Measurements from ENCODE around the gene PLA2G4B.

The PLA2G4B gene

DNA sequence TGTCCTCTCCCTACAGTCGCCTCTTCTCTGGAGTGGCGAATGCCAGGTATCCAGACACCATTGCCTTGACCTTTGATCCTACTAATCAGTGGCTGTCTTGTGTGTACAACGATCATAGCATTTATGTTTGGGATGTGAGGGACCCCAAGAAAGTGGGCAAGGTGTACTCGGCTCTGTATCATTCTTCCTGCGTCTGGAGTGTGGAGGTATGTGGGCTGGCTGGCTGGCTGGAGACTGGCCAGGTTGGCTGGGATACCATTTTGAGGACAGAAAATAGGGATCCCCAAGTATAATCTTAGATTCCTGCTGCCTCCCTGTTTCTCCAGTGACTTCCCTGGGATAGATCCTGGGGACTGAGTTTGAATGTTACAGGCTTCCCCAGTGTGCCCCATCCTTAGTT is 24.1 kb upstream of the PLA2G4B start:
- Histone ChIP-seq H3K9ac (no peak overlapping the region), H3K79me2 (ENCODE audit: insufficient read depth, low read depth) (no peaks in the 10 kb centered on the region), H3K4me2 (no peak overlapping the region), H2AFZ (ENCODE audit: low read depth) (no peak overlapping the region), H3K36me3 (ENCODE audit: insufficient read depth) (no peaks in the 10 kb centered on the region), H3K27me3 (ENCODE audit: insufficient read depth, low read depth) (no peaks in the 10 kb centered on the region), H3K4me1 (ENCODE audit: low read depth, poor library complexity, severe bottlenecking) (peaks cover 11% of the 10 kb centered on the region), H3K4me3 (IDR thresholded peaks at IDR 0.05; ENCODE audit: insufficient read depth, low read depth, low read length) (no peak overlapping the region), H3K27ac (no peak overlapping the region), H4K20me1 (ENCODE audit: insufficient read depth) (no peaks in the 10 kb centered on the region)
- TF ChIP-seq, protein P1, sequence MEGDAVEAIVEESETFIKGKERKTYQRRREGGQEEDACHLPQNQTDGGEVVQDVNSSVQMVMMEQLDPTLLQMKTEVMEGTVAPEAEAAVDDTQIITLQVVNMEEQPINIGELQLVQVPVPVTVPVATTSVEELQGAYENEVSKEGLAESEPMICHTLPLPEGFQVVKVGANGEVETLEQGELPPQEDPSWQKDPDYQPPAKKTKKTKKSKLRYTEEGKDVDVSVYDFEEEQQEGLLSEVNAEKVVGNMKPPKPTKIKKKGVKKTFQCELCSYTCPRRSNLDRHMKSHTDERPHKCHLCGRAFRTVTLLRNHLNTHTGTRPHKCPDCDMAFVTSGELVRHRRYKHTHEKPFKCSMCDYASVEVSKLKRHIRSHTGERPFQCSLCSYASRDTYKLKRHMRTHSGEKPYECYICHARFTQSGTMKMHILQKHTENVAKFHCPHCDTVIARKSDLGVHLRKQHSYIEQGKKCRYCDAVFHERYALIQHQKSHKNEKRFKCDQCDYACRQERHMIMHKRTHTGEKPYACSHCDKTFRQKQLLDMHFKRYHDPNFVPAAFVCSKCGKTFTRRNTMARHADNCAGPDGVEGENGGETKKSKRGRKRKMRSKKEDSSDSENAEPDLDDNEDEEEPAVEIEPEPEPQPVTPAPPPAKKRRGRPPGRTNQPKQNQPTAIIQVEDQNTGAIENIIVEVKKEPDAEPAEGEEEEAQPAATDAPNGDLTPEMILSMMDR (conservative IDR thresholded peaks at IDR 0.05; ENCODE audit: low read depth, low read length) = no peak

GRCh38 chr15:41816788-41817187 is 21.9 kb upstream of the PLA2G4B start:
- Histone ChIP-seq H3K4me1 (ENCODE audit: low read depth, poor library complexity, severe bottlenecking) (no peaks in the 10 kb centered on the region), H2AFZ (ENCODE audit: low read depth) (no peak overlapping the region), H3K27me3 (ENCODE audit: insufficient read depth, low read depth) (no peaks in the 10 kb centered on the region), H3K79me2 (ENCODE audit: insufficient read depth, low read depth) (no peaks in the 10 kb centered on the region), H3K36me3 (ENCODE audit: insufficient read depth) (no peaks in the 10 kb centered on the region), H4K20me1 (ENCODE audit: insufficient read depth) (no peaks in the 10 kb centered on the region), H3K4me2 (no peak overlapping the region), H3K4me3 (IDR thresholded peaks at IDR 0.05; ENCODE audit: insufficient read depth, low read depth, low read length) (no peak overlapping the region), H3K27ac (no peak overlapping the region), H3K9ac (no peak overlapping the region)
- TF ChIP-seq, protein P1 (conservative IDR thresholded peaks at IDR 0.05; ENCODE audit: low read depth, low read length) = no peak

- Histone ChIP-seq H3K36me3 (ENCODE audit: insufficient read depth) (no peaks in the 10 kb centered on the region), H3K27ac (no peak overlapping the region), H3K4me3 (IDR thresholded peaks at IDR 0.05; ENCODE audit: insufficient read depth, low read depth, low read length) (no peak overlapping the region), H3K27me3 (ENCODE audit: insufficient read depth, low read depth) (no peaks in the 10 kb centered on the region), H3K4me1 (ENCODE audit: low read depth, poor library complexity, severe bottlenecking) (no peaks in the 10 kb centered on the region), H3K9ac (no peak overlapping the region), H3K4me2 (no peak overlapping the region), H2AFZ (ENCODE audit: low read depth) (no peak overlapping the region), H4K20me1 (ENCODE audit: insufficient read depth) (no peaks in the 10 kb centered on the region), H3K79me2 (ENCODE audit: insufficient read depth, low read depth) (no peaks in the 10 kb centered on the region)
- TF ChIP-seq, protein P1 (conservative IDR thresholded peaks at IDR 0.05; ENCODE audit: low read depth, low read length) = no peak
Observed at GRCh38 chr15:41817327-41817726, 21.3 kb upstream of the PLA2G4B start.

GRCh38 chr15:41817781-41818180 is 20.9 kb upstream of the PLA2G4B start:
- Histone ChIP-seq H3K36me3 (ENCODE audit: insufficient read depth) (no peaks in the 10 kb centered on the region), H3K79me2 (ENCODE audit: insufficient read depth, low read depth) (no peaks in the 10 kb centered on the region), H4K20me1 (ENCODE audit: insufficient read depth) (no peaks in the 10 kb centered on the region), H3K27me3 (ENCODE audit: insufficient read depth, low read depth) (no peaks in the 10 kb centered on the region), H3K4me3 (IDR thresholded peaks at IDR 0.05; ENCODE audit: insufficient read depth, low read depth, low read length) (no peak overlapping the region), H2AFZ (ENCODE audit: low read depth) (no peak overlapping the region), H3K9ac (no peak overlapping the region), H3K4me2 (no peak overlapping the region), H3K4me1 (ENCODE audit: low read depth, poor library complexity, severe bottlenecking) (no peaks in the 10 kb centered on the region), H3K27ac (no peak overlapping the region)
- TF ChIP-seq, protein P1 (conservative IDR thresholded peaks at IDR 0.05; ENCODE audit: low read depth, low read length) = no peak
